GM10266 (cell line): ENCODE data around the gene KCNJ14.
A peak's percentile ranks its signal among the peaks of the same experiment; 100 is the strongest.

ENCODE experiments used
- DNase-seq: peaks from one replicate; pipeline ENCODE4 v3.0.0; 2012; ENCODE audit errors: extremely low spot score
- TF ChIP-seq, protein P1 (sequence below): IDR thresholded peaks from 2 replicates; pipeline ENCODE4 v1.5.1; 2012; ENCODE audit warnings: mild to moderate bottlenecking, low read depth; ENCODE audit not compliant: control insufficient read depth, insufficient read depth; ENCODE audit errors: missing control alignments

KCNJ14 gene

DNA sequence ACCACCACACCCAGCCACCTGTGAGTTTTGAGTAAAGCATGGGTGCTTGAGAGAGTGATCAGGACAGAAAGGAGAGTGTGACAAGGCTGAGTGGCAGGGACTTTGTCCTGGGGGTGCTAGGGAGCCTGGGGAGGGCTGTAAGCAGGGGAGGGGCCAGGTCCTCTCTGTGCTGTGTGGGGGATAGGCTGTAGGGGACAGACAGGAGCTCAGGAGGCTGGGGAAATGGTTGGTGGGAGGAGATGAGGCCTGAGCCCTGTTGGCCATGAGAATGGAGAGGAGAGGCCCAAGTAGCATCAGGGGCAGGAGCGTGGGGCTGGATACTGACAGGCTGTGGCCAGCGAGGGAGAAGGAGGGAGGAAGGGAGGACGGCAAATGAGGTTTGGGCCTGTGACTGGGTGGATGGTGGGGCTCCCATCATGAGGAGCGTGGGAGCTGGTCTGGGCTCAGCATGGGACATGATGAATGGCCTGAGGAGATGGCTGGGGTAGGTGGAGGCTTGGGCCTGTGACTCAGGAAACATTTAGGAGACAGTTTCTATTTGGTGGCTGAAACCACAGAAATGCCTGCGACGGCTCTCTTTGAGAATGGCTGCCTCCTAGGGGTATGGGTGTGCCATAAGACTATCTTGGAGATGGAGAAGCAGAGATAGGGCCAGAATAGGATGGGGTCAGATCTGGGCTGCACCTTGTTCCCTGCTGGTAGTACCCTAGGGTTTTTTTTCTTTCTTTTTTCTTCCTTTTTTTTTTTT, 36.9 kb upstream of the KCNJ14 start:
- no peak for DNase-seq
- TF ChIP-seq, protein P1, sequence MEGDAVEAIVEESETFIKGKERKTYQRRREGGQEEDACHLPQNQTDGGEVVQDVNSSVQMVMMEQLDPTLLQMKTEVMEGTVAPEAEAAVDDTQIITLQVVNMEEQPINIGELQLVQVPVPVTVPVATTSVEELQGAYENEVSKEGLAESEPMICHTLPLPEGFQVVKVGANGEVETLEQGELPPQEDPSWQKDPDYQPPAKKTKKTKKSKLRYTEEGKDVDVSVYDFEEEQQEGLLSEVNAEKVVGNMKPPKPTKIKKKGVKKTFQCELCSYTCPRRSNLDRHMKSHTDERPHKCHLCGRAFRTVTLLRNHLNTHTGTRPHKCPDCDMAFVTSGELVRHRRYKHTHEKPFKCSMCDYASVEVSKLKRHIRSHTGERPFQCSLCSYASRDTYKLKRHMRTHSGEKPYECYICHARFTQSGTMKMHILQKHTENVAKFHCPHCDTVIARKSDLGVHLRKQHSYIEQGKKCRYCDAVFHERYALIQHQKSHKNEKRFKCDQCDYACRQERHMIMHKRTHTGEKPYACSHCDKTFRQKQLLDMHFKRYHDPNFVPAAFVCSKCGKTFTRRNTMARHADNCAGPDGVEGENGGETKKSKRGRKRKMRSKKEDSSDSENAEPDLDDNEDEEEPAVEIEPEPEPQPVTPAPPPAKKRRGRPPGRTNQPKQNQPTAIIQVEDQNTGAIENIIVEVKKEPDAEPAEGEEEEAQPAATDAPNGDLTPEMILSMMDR = no peak

DNA sequence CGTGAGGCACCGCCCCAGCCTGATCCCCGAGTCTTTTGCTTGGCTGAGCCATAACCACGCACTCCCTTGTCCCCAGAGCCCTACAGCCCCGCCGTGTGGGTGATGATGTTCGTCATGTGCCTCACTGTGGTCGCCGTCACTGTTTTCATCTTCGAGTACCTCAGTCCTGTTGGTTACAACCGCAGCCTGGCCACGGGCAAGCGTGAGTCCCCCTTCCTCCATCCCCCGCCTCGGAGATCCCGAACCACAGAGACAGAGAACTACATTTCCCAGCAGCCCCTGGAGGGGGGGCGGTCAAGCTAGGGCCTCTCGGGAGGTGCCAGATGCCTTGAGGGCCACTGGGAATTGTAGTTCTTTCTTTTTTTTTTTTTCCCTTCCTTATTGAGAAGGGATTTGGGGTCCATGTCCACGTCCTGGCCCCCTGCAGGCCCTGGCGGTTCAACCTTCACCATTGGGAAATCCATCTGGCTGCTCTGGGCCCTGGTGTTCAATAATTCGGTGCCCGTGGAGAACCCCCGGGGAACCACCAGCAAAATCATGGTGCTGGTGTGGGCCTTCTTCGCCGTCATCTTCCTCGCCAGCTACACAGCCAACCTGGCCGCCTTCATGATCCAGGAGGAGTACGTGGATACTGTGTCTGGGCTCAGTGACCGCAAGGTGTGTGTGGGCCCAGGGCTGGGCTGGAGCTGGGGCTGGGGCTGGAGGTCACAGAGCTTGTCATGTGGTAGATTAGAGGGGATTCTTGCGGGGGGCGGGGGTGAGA, 36.0 kb upstream of the KCNJ14 start:
- peak; percentile 83 for DNase-seq
- TF ChIP-seq, protein P1 = no peak

DNA sequence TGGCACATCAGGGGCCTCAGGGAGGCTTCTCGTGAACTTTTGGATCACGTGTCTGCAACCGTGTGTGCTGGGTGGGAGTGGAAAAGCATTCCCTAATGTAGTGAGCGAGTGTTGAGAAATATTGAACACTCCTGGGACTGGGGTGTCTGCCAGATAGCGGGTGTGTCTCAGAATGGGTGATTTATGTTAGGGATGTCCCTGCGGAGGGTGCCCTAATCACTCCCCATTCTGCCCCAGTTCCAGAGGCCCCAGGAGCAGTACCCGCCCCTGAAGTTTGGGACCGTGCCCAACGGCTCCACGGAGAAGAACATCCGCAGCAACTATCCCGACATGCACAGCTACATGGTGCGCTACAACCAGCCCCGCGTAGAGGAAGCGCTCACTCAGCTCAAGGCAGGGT, 33.8 kb upstream of the KCNJ14 start:
- TF ChIP-seq, protein P1 = no peak
- no peak for DNase-seq

DNA sequence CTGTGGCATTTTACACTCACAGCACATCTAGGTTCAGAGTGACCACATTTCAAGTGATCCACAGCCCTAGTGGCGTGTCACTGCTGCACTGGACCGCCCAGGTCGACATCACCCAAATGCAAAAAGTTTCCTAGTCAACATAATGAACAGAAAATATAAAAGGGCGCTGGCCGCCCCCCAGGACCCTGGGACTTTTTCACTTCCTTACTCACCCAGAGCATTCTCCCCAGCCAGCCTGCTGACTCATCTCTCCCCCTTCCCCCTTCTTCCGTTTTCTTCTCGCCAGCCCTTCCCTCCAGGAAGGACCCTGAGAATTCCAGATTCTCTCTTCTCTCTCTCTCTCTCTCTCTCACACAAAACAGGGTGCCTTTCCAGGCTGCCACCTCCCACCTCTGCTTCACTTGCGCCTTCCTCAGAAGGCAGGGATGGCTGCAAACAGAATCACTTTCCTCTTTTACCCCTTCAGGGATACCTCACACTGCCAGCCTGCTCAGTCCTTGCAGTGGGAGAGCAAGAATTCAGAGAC, 30.6 kb upstream of the KCNJ14 start:
- TF ChIP-seq, protein P1 = no peak
- peak; percentile 63 for DNase-seq

DNA sequence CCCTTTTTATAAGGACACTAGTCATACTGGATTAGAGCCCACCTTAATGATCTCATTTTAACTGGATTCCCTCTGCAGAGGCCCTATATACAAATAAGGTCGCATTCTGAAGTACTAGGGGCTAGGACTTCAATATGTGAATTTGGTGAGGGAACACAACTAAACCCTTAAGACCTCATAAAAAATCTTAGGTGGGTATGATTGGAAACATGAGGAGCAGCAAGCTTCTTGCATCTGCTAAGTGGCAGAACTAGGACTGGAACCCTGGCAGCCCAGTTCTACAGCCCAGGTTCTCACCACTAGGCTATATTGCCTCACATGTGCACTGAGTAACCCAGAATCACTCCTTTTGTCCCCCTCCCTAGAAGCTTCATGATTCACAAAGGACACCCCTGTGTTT, 26.7 kb upstream of the KCNJ14 start:
- TF ChIP-seq, protein P1 = no peak
- no peak for DNase-seq

DNA sequence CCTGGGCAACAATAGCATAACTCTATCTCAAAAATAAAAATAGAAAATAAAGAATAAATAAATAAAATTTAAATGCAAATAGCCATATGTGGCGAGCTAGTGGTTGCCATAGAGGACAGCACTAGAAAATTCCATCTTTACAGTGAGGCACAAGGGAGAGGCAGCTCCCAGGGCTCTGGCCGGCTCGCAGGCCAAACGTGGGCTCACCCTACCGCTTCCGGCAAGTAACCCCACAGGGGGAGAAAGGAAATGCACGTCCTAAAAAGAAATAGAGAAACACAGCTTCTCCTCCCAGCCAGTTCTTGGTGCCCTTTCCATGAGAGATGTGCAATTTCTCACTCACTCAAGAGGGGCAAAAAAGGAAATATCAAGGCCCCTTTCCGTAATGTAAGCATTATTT, 22.0 kb upstream of the KCNJ14 start:
- TF ChIP-seq, protein P1 = no peak

DNA sequence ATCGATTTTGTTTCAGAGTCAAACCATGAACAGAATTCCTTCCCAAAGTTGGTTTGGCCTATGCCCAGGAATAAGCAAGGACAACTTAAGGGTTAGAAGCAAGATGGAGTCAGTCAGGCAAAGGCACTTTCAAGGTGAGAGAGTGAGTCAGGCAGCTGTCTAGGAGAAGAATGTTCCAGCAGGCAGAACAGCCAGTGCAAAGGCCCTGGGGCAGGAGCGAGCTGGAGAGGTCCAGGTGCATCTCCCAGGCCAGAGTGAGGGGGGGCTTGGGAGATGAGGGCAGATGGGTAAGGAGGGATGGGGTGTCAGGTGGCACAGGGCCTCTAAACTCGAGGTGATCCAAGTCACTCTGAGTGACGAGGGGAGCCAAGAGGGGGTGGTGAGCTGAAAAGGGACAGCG, 18.8 kb upstream of the KCNJ14 start:
- TF ChIP-seq, protein P1 = no peak
- DNase-seq = no peak

More for the DNA sequence above, 22.0 kb upstream of the KCNJ14 start:
- no peak for DNase-seq
